Smooth muscle cell (in vitro differentiated cells): Measurements from ENCODE around the gene MCMBP. TPM values are rescaled to one million over a fixed set of nuclear protein-coding genes. Genes with fewer than 3 reads are reported as not detected.

Source experiments
- DNase-seq: peaks from one replicate; lab custom pipeline; 2025; ENCODE audit not compliant: unreplicated experiment; lab: John Stamatoyannopoulos, UW
- H2AFZ ChIP-seq: fragments of 200-600 bp; sonication (generic); 2 replicates; pipeline ENCODE4 v1.6.0; 2016; ENCODE audit warnings: antibody characterized with exemption, low read depth, mild to moderate bottlenecking
- H3F3A ChIP-seq: fragments of 200-600 bp; sonication (generic); 2 replicates; pipeline ENCODE4 v1.6.0; 2017; ENCODE audit warnings: antibody characterized with exemption, low read depth
- H3K27ac ChIP-seq: fragments of 200-600 bp; sonication (generic); 2 replicates; pipeline ENCODE4 v1.5.1; 2016; ENCODE audit warnings: low read depth, mild to moderate bottlenecking
- H3K27me3 ChIP-seq: fragments of 200-600 bp; sonication (generic); 2 replicates; pipeline ENCODE4 v1.6.1; 2016; ENCODE audit warnings: low read depth, mild to moderate bottlenecking
- H3K36me3 ChIP-seq: fragments of 200-600 bp; sonication (generic); 2 replicates; pipeline ENCODE4 v1.5.1; 2016; ENCODE audit warnings: low read depth
- H3K4me1 ChIP-seq: fragments of 200-600 bp; sonication (generic); 2 replicates; pipeline ENCODE4 v1.5.1; 2016; ENCODE audit warnings: low read depth
- H3K4me2 ChIP-seq: fragments of 200-600 bp; sonication (generic); 2 replicates; pipeline ENCODE4 v1.6.0; 2016; ENCODE audit warnings: mild to moderate bottlenecking
- H3K4me3 ChIP-seq: fragments of 200-600 bp; sonication (generic); 2 replicates; pipeline ENCODE4 v1.5.1; 2016; ENCODE audit warnings: mild to moderate bottlenecking
- H3K79me2 ChIP-seq: fragments of 200-600 bp; sonication (generic); 2 replicates; pipeline ENCODE4 v1.6.0; 2016; ENCODE audit warnings: low read depth, mild to moderate bottlenecking
- H3K9ac ChIP-seq: fragments of 200-600 bp; sonication (generic); 2 replicates; pipeline ENCODE4 v1.6.0; 2016; ENCODE audit warnings: low read depth
- H3K9me3 ChIP-seq: fragments of 200-600 bp; sonication (generic); replicated peaks from 2 replicates; pipeline ENCODE4 v1.5.1; 2016; ENCODE audit warnings: low read depth
- H4K20me1 ChIP-seq: fragments of 200-600 bp; sonication (generic); 2 replicates; pipeline ENCODE4 v1.6.0; 2016; ENCODE audit warnings: low read depth
- WGBS: methylation state at CpG from one replicate; pipeline ENCODE4 v1.1.7; 2016; ENCODE audit warnings: low lambda C conversion rate; 5-methylcytosine and 5-hydroxymethylcytosine counted together
- polyA plus RNA-seq: library from polyadenylated mRNA; unstranded; fragments of >200 nt; fragmentation: Nextera tagmentation; extraction: Ambion mirVana; gene quantifications from 2 replicates; pipeline ENCODE4 v1.2.1, GENCODE V29; 2016
- total RNA-seq: library from RNA; depleted of rRNA; stranded (reverse); fragments of >200 nt; gene quantifications from 2 replicates; pipeline ENCODE4 v1.2.3, GENCODE V29; 2014
- TF ChIP-seq, protein P1 (sequence below): fragments of 200-600 bp; sonication (generic); IDR thresholded peaks from 2 replicates; pipeline ENCODE4 v1.5.1; 2017; ENCODE audit warnings: borderline replicate concordance, mild to moderate bottlenecking, antibody characterized with exemption; ENCODE audit not compliant: insufficient read depth, poor library complexity, severe bottlenecking

MCMBP gene
- total and polyA plus RNA-seq, 2 experiments from 2014 or later = 42.5 to 57.4 TPM

DNA sequence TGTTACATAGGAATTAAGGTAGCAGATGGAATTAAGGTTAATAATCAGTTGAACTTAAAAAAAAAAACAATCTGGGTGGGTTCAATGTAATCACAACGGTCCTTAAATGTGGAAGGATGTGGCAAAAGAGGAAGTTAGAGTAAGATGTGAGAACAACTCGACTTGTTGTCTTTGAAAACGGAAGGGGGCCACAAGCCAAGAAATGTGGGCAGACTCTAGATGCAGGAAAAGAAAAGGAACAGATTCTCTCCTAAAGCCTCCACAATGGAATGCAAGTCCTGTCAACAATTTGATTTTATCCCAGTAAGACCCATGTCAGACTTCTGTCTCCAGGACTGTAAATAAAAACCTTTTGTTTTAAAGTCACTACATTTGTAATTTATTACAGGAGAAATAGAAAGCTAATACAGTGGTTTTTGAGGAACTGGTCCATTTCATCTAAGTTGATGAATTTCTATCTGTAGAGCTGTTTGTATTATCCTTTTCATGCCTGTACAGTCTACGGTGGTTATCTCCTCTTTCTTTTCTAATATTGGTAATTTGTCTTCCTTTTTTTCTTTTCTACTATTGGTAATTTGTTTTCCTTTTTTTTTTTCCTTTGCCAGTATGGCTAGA lies 8.6 kb downstream of the MCMBP start:
- no peaks in the 10 kb centered on the region for H3K27me3 ChIP-seq
- peaks cover 98% of the 10 kb centered on the region for H3K79me2 ChIP-seq
- no peak overlapping the region for H3K27ac ChIP-seq
- H3K4me2 ChIP-seq = no peak overlapping the region
- H3K9me3 ChIP-seq = no peaks in the 10 kb centered on the region
- TF ChIP-seq, protein P1, sequence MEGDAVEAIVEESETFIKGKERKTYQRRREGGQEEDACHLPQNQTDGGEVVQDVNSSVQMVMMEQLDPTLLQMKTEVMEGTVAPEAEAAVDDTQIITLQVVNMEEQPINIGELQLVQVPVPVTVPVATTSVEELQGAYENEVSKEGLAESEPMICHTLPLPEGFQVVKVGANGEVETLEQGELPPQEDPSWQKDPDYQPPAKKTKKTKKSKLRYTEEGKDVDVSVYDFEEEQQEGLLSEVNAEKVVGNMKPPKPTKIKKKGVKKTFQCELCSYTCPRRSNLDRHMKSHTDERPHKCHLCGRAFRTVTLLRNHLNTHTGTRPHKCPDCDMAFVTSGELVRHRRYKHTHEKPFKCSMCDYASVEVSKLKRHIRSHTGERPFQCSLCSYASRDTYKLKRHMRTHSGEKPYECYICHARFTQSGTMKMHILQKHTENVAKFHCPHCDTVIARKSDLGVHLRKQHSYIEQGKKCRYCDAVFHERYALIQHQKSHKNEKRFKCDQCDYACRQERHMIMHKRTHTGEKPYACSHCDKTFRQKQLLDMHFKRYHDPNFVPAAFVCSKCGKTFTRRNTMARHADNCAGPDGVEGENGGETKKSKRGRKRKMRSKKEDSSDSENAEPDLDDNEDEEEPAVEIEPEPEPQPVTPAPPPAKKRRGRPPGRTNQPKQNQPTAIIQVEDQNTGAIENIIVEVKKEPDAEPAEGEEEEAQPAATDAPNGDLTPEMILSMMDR = no peak
- no peak overlapping the region for H3K4me3 ChIP-seq
- H2AFZ ChIP-seq = no peak overlapping the region
- peaks cover 12% of the 10 kb centered on the region for H3F3A ChIP-seq
- WGBS = 70% methylated on average over 4 of the region's 4 CpGs
- H3K9ac ChIP-seq = no peak overlapping the region
- no peaks in the 10 kb centered on the region for H3K36me3 ChIP-seq
- H4K20me1 ChIP-seq = peaks cover 92% of the 10 kb centered on the region
- no peaks in the 10 kb centered on the region for H3K4me1 ChIP-seq
- no peak for DNase-seq

- WGBS = 100% methylated on average over 1 of the region's 1 CpG
- Histone ChIP-seq H3K4me3 (no peak overlapping the region), H3F3A (peaks cover 12% of the 10 kb centered on the region), H3K9ac (no peak overlapping the region), H3K79me2 (peaks cover 98% of the 10 kb centered on the region), H2AFZ (no peak overlapping the region), H3K9me3 (no peaks in the 10 kb centered on the region), H3K27me3 (no peaks in the 10 kb centered on the region), H4K20me1 (peaks cover 81% of the 10 kb centered on the region), H3K4me2 (no peak overlapping the region), H3K27ac (no peak overlapping the region), H3K4me1 (no peaks in the 10 kb centered on the region), H3K36me3 (peaks cover 3% of the 10 kb centered on the region)
- no peak for DNase-seq
- TF ChIP-seq, protein P1 = no peak
Measured at GRCh38 chr10:119862524-119862923, 10.1 kb downstream of the MCMBP start.

DNA sequence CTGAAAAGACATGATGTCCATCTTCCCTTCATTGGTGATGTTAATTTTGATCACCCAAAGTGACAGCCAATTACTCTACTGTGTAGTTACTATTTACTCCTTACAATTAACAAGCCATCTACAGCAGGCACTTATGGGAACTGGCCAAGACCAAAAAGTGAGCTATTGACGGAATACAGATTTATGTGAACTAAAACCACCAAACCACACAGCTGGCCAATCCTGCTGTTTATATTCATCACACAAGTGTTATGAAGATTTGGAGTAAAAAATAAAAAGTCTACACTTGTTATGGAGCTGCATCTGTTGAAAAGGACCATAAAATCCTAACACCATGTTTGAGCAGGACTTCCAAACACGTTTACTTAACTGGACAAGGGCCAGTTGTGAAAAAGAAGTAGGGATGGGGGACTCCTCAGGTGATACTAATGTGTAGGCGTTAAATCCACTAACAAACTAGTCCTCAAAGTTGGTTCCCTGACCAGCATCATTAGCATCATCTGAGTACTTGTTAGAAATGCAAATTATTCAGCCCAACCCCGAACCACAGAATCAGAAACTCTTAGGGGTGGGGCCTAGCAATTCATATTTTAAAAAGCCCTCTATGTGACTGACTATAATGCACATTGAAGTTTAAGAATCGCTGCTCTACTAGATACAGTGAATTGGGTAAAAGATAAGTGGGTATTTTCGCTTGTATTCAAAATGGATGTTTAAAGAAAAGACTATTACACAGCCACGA lies 11.6 kb downstream of the MCMBP start:
- Histone ChIP-seq H3K79me2 (peaks cover 91% of the 10 kb centered on the region), H3K36me3 (peaks cover 15% of the 10 kb centered on the region), H3K9ac (no peak overlapping the region), H3K27me3 (no peaks in the 10 kb centered on the region), H2AFZ (no peak overlapping the region), H3F3A (peaks cover 12% of the 10 kb centered on the region), H3K4me1 (no peaks in the 10 kb centered on the region), H3K9me3 (no peaks in the 10 kb centered on the region), H3K4me2 (no peak overlapping the region), H3K27ac (no peak overlapping the region), H4K20me1 (peaks cover 68% of the 10 kb centered on the region), H3K4me3 (no peak overlapping the region)
- WGBS = 73% methylated on average over 7 of the region's 7 CpGs
- TF ChIP-seq, protein P1 = no peak
- no peak for DNase-seq
